ENCODE measurements around the gene ZFP64. TPM values are rescaled to one million over a fixed set of nuclear protein-coding genes. Genes with fewer than 3 reads are reported as not detected.
"Not testable (repeated sequence)": the region's sequence is repeated elsewhere in the genome, so short reads cannot be mapped to it uniquely, and the experiment has no call there.

Gene ZFP64
- total RNA-seq, 1 experiment from 2014 or later, result 8.3 TPM

DNA sequence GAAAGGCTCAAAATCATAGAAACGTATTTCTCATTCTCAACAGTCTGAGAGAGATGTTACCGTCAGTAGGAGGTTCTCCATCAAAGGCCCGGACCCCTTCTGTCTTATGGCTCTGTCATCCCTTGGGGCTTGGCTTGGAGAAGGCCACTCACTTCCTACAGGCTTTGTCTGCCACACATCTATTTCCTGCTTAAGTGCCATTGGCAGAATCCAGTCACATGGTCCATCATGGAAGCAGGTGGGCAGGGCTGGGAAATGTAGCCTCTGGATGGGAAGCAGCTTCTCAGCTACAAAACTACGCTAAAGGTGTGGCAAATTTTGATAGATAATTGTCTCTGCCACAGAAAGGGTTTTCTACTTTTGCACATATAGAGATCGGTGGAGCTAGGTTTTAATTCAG is 12.6 kb upstream of the ZFP64 start:
- peak; percentile 3 for DNase-seq (ENCODE audit: low read depth)

DNA sequence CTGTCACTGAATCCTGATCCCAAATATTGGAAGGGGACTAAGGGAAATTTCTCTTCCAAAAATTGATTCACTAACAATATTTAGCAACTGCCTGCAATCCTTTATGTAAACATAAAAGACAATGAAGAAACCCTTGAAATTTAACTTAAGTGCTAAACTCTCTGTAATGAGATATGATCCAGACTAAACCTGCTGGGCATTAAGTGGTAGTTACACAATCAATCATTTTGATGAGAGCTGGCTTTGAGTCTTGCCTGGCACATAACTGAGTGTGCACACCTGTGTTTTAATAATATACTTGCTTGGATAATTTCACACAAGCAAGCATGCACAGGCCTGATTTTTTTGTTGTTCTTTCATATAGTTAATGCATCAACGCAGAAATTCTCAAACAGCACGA is 9.8 kb upstream of the ZFP64 start:
- no peak for DNase-seq (ENCODE audit: low read depth)

- no peak for DNase-seq (ENCODE audit: low read depth)
These were observed 9.3 kb upstream of the ZFP64 start for GRCh38 chr20:52200870-52201269.

DNA sequence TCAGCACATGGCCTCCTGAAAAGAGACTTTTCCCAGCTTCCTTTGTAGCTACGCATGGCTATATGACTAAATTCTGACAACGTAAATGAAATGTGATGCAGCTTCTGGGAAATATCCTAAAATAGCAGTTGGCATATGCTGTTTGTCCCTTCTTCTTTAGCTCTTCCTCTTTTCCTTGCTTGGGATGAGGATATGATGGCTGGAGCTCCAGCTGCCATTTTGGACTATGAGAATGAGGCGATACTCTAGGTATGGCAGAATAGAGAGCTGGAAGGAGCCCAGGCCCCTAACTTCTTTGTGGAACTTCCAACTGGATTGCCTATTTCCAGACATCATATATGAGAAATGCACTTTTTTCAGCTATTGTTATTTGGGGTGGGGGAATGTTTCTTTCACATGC is 5.3 kb upstream of the ZFP64 start:
- DNase-seq (ENCODE audit: low read depth), result no peak

GRCh38 chr20:52193886-52194545 is 2.4 kb upstream of the ZFP64 start:
- no peak for DNase-seq (ENCODE audit: low read depth)

DNA sequence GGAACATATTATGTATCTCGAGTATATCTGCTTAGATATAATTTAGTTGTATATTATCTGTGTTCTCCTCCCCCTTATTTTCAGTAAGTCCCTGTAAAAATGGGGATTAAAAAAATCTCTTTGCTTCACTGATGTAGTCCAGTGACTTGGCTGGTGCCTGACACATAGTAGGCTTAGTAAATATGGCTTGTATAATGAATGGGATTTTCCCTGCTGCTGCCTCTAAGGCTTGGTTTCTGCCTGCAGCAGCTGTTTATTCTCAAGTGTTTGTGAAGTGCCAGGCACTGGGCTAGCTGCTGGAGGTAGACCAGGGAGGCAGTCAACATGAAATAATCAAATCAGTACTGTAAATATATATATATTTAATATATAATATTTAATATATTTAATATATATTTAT is 1.6 kb upstream of the ZFP64 start:
- DNase-seq (ENCODE audit: low read depth), result no peak

GRCh38 chr20:52192719-52193007 is 1.1 kb upstream of the ZFP64 start:
- DNase-seq (ENCODE audit: low read depth), result not testable (repeated sequence)

- peak; percentile 23 for DNase-seq (ENCODE audit: low read depth)
These were observed 538 bp upstream of the ZFP64 start for GRCh38 chr20:52191916-52192718.

GRCh38 chr20:52190437-52191131 is 995 bp downstream of the ZFP64 start:
- peak; percentile 29 for DNase-seq (ENCODE audit: low read depth)

DNA sequence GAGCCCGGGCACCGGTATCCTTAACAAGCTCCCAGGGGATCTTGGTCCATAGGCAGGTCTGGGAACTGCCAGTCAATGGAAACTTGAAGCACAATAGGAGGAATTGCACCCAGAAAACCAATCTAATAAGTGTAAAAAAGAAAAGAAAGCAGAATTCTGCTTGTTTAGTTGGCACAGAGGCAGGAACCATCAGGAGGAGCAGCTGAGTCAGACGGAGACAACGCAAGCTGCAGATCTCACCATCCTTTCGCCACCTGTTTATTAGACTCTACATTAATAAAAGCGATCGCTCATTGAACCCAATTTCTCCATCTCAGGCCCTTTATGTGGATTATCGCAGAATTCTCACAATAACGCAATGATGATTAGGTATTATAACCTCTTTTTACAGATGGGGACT is 9.8 kb downstream of the ZFP64 start:
- DNase-seq (ENCODE audit: low read depth), result no peak

DNA sequence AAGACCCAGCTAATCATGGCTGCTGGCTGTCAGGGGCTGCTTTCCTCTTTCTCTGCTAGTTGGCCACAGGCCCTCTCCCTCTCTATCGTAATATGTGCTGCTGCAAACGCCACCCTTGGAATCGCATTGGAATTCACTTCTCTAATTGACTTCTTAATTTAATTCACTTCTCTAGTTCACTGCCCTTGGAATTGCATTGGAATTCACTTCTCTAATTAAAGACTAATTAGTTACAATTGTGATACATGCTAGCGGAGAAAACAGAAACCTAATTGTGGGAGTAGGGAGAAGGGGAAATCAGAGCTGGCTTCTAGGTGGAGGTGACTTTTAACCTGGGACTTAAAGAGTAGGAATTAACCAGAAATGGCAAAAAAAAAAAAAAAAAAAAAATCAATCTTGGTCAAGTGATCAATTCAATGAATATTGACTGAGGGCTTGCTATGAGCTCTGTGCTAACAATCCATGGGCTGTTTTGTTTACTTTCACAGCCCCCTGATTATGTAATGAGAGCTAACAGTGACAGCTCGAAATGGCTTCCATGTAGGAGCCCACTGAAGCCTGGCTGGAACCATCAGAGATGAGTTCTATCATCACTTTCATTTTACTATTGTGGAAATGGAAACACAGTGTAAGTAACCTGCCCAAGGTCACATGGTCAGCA is 11.3 kb downstream of the ZFP64 start:
- DNase-seq (ENCODE audit: low read depth), result no peak

- no peak for DNase-seq (ENCODE audit: low read depth)
These were observed 12.0 kb downstream of the ZFP64 start for GRCh38 chr20:52179331-52180179.

- no peak for DNase-seq (ENCODE audit: low read depth)
These were observed 12.9 kb downstream of the ZFP64 start for GRCh38 chr20:52178691-52179090.

DNA sequence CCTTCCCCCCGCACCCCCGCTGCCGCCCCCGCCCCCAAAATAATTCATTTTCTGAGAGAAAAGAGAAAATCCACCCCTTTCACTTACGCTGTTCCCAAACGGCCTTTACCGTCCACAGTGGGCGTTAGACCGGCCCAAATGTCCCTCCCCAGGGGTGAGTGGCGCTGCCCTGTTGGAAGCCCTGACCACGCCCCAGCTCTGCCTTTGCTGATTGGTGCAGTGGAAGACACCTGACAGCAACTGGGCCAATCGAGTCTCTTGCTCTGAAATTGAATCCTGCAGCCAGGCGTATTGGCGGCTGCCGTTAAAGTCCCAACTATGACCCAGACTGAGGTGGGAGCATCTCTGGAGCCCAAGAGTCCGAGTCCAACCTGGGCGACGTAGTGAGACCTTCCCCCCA is 15.7 kb downstream of the ZFP64 start:
- no peak for DNase-seq (ENCODE audit: low read depth)

- no peak for DNase-seq (ENCODE audit: low read depth)
These were observed 19.1 kb downstream of the ZFP64 start for GRCh38 chr20:52172392-52173047.

DNA sequence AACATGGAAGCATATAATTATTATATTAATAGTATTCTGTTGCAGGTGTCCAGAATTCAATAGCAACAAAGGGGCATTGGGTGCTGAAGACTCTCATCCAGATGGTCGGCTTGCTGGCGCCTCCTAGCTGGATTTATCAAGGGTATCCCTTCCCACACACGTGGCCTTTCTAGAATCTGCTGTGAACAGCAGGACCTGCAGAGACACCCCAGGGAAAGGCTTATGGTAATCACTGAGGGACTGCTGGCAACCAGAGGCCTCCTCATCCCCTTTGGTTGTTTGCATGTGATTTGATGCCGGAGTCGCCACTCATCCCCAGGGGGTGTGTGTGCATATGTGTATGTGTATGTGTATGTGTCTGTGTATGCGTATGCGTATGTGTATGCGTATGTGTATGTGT is 20.6 kb downstream of the ZFP64 start:
- DNase-seq (ENCODE audit: low read depth), result no peak

DNA sequence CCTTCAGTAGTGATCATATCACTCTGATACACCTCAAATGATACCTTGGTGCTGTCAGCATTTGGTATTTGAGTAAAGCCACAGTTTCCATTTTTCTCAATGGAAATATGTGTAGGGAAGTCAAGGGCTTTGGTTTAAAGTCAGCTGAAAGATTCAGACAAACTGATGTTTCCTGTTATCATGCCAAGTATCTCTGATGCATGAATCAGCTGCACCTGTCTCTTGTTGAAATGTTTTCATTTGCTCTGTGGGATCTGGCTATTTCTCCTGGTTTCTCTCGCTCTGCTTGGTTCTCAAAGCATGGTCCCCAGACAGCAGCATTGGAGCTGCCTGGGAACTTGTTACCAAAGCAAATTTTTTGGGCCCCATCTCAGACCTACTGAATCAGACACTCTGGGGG is 23.5 kb downstream of the ZFP64 start:
- DNase-seq (ENCODE audit: low read depth), result peak; percentile 55

GRCh38 chr20:52167232-52167840 is 24.2 kb downstream of the ZFP64 start:
- no peak for DNase-seq (ENCODE audit: low read depth)

DNA sequence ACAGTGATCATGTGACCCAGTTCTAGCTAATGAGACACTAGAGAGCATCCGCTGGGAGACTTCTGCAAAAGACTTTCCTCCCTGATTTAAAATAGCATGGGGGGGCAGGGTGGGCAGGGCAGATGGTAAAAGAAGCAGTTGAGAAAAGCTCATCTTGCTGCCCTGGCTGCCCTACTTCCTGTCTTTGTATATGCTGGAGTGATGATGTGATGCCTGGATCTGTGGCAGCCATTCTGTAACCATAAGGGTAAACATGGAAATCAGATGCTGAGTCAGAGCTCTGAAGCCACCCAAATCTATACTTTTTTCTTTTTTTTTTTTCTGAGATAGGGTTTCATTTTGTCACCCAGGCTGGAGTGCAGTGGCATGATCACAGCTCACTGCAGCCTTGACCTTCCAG is 25.4 kb downstream of the ZFP64 start:
- DNase-seq (ENCODE audit: low read depth), result no peak

GRCh38 chr20:52160621-52161204 is 30.9 kb downstream of the ZFP64 start:
- no peak for DNase-seq (ENCODE audit: low read depth)
